A549 (cell line): Measurements from ENCODE around the gene UBXN2A. TPM values are rescaled to one million over a fixed set of nuclear protein-coding genes. Genes with fewer than 3 reads are reported as not detected.
"Not testable (repeated sequence)": the region's sequence is repeated elsewhere in the genome, so short reads cannot be mapped to it uniquely, and the experiment has no call there.

Experiments
- ATAC-seq, 2 experiments: fragments of 200-7000 bp in 1 of 2; fragments of >200 bp in 1 of 2; cut with Nextera tagmentation in 1 of 2; cut with Tn5 transposase in 1 of 2; 3 replicates each; pipeline versions ENCODE4 v1.8.0 to v1.9.1; 2018 to 2020; ENCODE audit warnings: mild to moderate bottlenecking in 1 of 2, moderate library complexity in 1 of 2
- CTCF ChIA-PET: fragments of 300-600 bp; sonication (Branson Sonifier 250); formaldehyde crosslinking; extraction: SDS; loops from one replicate; lab custom pipeline; 2021; ENCODE audit warnings: antibody characterized with exemption, inconsistent platforms; lab: Yijun Ruan, JAX
- POLR2A ChIA-PET: fragments of 350-600 bp; formaldehyde crosslinking; extraction: SDS; loops from one replicate; lab custom pipeline; 2021; ENCODE audit warnings: antibody characterized with exemption, inconsistent platforms; lab: Yijun Ruan, JAX
- DNase-seq, 2 experiments: peaks; one replicate each; pipeline versions ENCODE4 v3.0.0 to v3.0.0-alpha.2; 2011 to 2016; ENCODE audit warnings: low read depth in 1 of 2, low spot score in 1 of 2
- FAIRE-seq: peaks from 2 replicates; lab custom pipeline; 2011; peaks lifted over from hg19 to GRCh38; lab: Jason Lieb, UNC
- H3K27ac ChIP-seq, 2 experiments: fragments of >200 bp; sonication (Bioruptor Twin); formaldehyde crosslinking; 3 replicates each; pipeline ENCODE4 v1.5.1; 2016 to 2017
- H3K4me1 ChIP-seq: fragments of >200 bp; sonication (Bioruptor Twin); formaldehyde crosslinking; 3 replicates; pipeline ENCODE4 v1.6.1; 2016
- H3K4me2 ChIP-seq: fragments of >200 bp; sonication (Bioruptor Twin); formaldehyde crosslinking; 3 replicates; pipeline ENCODE4 v1.6.1; 2016
- H3K4me3 ChIP-seq: fragments of >200 bp; sonication (Bioruptor Twin); formaldehyde crosslinking; 3 replicates; pipeline ENCODE4 v1.5.1; 2016
- H3K9me3 ChIP-seq: fragments of >200 bp; sonication (Bioruptor Twin); formaldehyde crosslinking; 3 replicates; pipeline ENCODE4 v1.6.1; 2016
- CBX8 ChIP-seq: fragments of 200-600 bp; sonication (generic); IDR thresholded peaks from 2 replicates; pipeline ENCODE4 v1.6.1; 2016
- EP300 ChIP-seq, 2 experiments: fragments of >200 bp; sonication (Bioruptor Twin); formaldehyde crosslinking; IDR thresholded peaks; 2 replicates in 1 of 2; 3 replicates in 1 of 2; pipeline ENCODE4 v1.6.1; 2016 to 2017
- FOSB ChIP-seq: fragments of 250-450 bp; sonication (Bioruptor Pico); IDR thresholded peaks from 2 replicates; pipeline ENCODE4 v1.5.0; 2020; ENCODE audit warnings: mild to moderate bottlenecking, moderate library complexity
- FOSL2 ChIP-seq, 2 experiments: fragments of 450-650 bp in 1 of 2; fragments of >200 bp in 1 of 2; sonication (Bioruptor Twin) in 1 of 2; formaldehyde crosslinking; IDR thresholded peaks; 2 replicates each; pipeline versions ENCODE4 v1.5.0 to v1.6.1; 2016 to 2020; ENCODE audit warnings: mild to moderate bottlenecking in 1 of 2, moderate library complexity in 1 of 2
- FOXS1 ChIP-seq: fragments of 250-450 bp; sonication (Bioruptor Pico); IDR thresholded peaks from 2 replicates; pipeline ENCODE4 v1.5.0; 2020; ENCODE audit warnings: mild to moderate bottlenecking, moderate library complexity
- HEYL ChIP-seq: fragments of 250-450 bp; sonication (Bioruptor Pico); IDR thresholded peaks from 2 replicates; pipeline ENCODE4 v1.8.0; 2021; ENCODE audit warnings: mild to moderate bottlenecking, moderate library complexity
- KDM1A ChIP-seq: fragments of 200-600 bp; sonication (generic); IDR thresholded peaks from 2 replicates; pipeline ENCODE4 v1.6.1; 2016; ENCODE audit warnings: low read depth, mild to moderate bottlenecking
- MAZ ChIP-seq: fragments of 150-350 bp; IDR thresholded peaks from 2 replicates; pipeline ENCODE4 v1.6.1; 2014; ENCODE audit warnings: antibody characterized with exemption, low read depth, low read length, borderline replicate concordance
- NPAS2 ChIP-seq: fragments of 250-450 bp; sonication (Bioruptor Pico); IDR thresholded peaks from 2 replicates; pipeline ENCODE4 v1.8.0; 2022; ENCODE audit warnings: mild to moderate bottlenecking, moderate library complexity, borderline replicate concordance
- PHF8 ChIP-seq: fragments of 200-600 bp; sonication (generic); IDR thresholded peaks from 2 replicates; pipeline ENCODE4 v1.6.1; 2016; ENCODE audit warnings: low read depth, mild to moderate bottlenecking, antibody characterized with exemption, moderate library complexity, borderline replicate concordance
- RAD21 ChIP-seq, 2 experiments: fragments of >200 bp in 1 of 2; sonication (Bioruptor Twin) in 1 of 2; formaldehyde crosslinking in 1 of 2; IDR thresholded peaks in 1 of 2; conservative IDR thresholded peaks in 1 of 2; 2 replicates in 1 of 2; 3 replicates in 1 of 2; pipeline ENCODE4 v1.6.1; 2012 to 2018; ENCODE audit warnings: inconsistent platforms in 1 of 2
- RCOR1 ChIP-seq: fragments of 150-350 bp; IDR thresholded peaks from 2 replicates; pipeline ENCODE4 v1.6.1; 2014; ENCODE audit warnings: antibody characterized with exemption, low read length, low read depth
- SMC3 ChIP-seq: fragments of >200 bp; sonication (Bioruptor Twin); formaldehyde crosslinking; IDR thresholded peaks from 3 replicates; pipeline ENCODE4 v1.6.1; 2018; ENCODE audit warnings: inconsistent platforms
- SREBF2 ChIP-seq: fragments of 450-650 bp; IDR thresholded peaks from 2 replicates; pipeline ENCODE4 v1.6.1; 2014; ENCODE audit warnings: mild to moderate bottlenecking, moderate library complexity
- TP53 ChIP-seq: fragments of 250-450 bp; sonication (Bioruptor Pico); IDR thresholded peaks from 2 replicates; pipeline ENCODE4 v1.5.0; 2021; ENCODE audit warnings: mild to moderate bottlenecking, moderate library complexity
- WGBS: methylation state at CpG from one replicate; pipeline ENCODE4 v1.1.6; 2017; ENCODE audit errors: missing lambda C conversion rate; 5-methylcytosine and 5-hydroxymethylcytosine counted together
- polyA plus RNA-seq, 4 experiments: library from polyadenylated mRNA; depleted of rRNA in 3 of 4; stranded (reverse); fragments of >200 nt; fragmentation: RNase III in 1 of 4; extraction: RNeasy Plus Mini Kit Qiagen cat#74134 plus additional on column Dnase treatment in 1 of 4; gene quantifications; 2 replicates in 3 of 4; 3 replicates in 1 of 4; pipeline ENCODE4 v1.2.3, GENCODE V29; 2011 to 2017
- TF ChIP-seq, protein P1 (sequence below): fragments of 450-650 bp; IDR thresholded peaks from 2 replicates; pipeline ENCODE4 v1.6.1; 2014; ENCODE audit warnings: antibody characterized with exemption
- TF ChIP-seq, protein P2 (sequence below): IDR thresholded peaks from 2 replicates; pipeline ENCODE4 v1.6.1; 2012; ENCODE audit warnings: low read depth, borderline replicate concordance

UBXN2A gene
- polyA plus RNA-seq, 2 of the 4 experiments (the other 2 are of a cell fraction), result 13.7 to 25.4 TPM

DNA sequence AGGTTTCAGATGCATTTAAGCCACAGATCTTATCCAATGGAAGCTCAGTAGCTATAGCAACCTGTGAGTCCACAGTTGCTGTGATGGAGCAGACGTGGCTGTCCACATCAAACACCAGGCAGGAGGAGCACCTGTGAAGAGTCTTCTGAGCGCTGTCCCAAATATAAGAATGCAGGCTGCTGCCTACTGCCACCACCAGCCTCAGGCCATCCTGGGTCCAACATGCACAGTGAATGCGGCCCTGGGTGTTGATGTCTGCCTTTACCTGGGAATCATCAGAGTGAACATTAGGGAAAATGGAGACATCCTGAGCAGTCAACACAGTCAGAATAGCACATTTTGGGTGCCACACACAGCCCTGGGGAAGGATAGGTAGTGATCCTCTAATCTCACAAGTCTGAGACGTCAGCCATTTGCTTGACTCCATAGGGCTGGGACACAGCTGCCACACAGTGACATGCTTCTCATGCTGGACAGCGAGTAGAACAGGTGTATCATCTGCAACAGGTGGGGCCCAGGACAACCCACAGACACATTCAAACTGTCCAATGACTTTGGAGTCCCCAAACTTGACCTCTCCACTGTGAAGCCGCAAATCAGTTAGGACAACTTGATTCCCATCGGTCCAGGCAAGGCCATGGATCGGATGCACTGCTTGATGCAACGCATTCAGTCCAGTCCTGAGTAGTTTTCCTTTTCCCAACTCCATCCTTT, 98.7 kb downstream of the UBXN2A start:
- ATAC-seq (peak; percentile 23 to 64; a peak in 2 of 6 replicates), FAIRE-seq (no peak), DNase-seq (no peak)
- no peak overlapping the region for H3K27ac ChIP-seq
- WGBS, result 92% methylated on average over 9 of the region's 9 CpGs
- H3K4me3 ChIP-seq, result no peak overlapping the region
- ChIA-PET POLR2A (no interaction called here), CTCF (interaction anchor here (1.0 to 2.1 kb wide), 3 partner anchors 14 to 112 kb away, joined by 3 to 10 read pairs (median 3); partner anchors contain the start of gene ATAD2B)
- H3K4me1 ChIP-seq, result 0 out of 3 replicates have a peak, but pooled peaks cover 2% of the 10 kb centered on the region
- H3K9me3 ChIP-seq, result no peaks in the 10 kb centered on the region
- no peak overlapping the region for H3K4me2 ChIP-seq
- TF ChIP-seq KDM1A (no peak), PHF8 (no peak), MAZ (no peak), FOXS1 (no peak), FOSL2 (IDR thresholded peaks at IDR 0.05) (no peak), FOSL2 (CRISPR knock-in tag; IDR thresholded peaks at IDR 0.05) (no peak), CBX8 (no peak), RAD21 (conservative IDR thresholded peaks at IDR 0.05 in 1 of 2, IDR thresholded peaks at IDR 0.05 in 1 of 2) (no peak), EP300 (IDR thresholded peaks at IDR 0.05) (no peak)

DNA sequence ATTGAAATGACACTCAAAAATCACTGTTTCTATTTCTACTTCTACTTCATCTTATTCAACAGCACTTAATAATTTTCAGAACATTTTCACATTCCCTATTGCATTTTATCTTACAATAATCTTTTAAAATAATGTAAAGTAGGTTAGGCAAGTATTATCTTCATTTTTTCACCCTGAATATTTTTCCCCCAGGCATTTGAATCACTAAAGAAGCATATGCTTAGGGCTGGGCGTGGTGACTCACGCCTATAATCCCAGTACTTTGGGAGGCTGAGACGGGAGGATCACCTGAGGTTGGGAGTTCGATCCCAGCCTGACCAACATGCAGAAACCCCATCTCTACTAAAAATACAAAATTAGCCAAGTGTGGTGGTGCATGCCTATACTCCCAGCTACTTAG, 100.2 kb downstream of the UBXN2A start:
- Histone ChIP-seq H3K4me1 (peaks cover 3% of the 10 kb centered on the region; the same call in 2 of the 3 replicates), H3K27ac (no peak overlapping the region), H3K9me3 (no peaks in the 10 kb centered on the region), H3K4me2 (no peak overlapping the region), H3K4me3 (no peak overlapping the region)
- DNase-seq (no peak), ATAC-seq (no peak), FAIRE-seq (no peak)
- no peak for TF ChIP-seq SMC3
- no peak for TF ChIP-seq TP53
- no peak for TF ChIP-seq FOSB (CRISPR knock-in tag)
- TF ChIP-seq, protein P1, sequence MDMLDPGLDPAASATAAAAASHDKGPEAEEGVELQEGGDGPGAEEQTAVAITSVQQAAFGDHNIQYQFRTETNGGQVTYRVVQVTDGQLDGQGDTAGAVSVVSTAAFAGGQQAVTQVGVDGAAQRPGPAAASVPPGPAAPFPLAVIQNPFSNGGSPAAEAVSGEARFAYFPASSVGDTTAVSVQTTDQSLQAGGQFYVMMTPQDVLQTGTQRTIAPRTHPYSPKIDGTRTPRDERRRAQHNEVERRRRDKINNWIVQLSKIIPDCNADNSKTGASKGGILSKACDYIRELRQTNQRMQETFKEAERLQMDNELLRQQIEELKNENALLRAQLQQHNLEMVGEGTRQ, result no peak
- TF ChIP-seq RCOR1, result no peak
- no peak for TF ChIP-seq RAD21 (conservative IDR thresholded peaks at IDR 0.05 in 1 of 2, IDR thresholded peaks at IDR 0.05 in 1 of 2)
- TF ChIP-seq HEYL (CRISPR knock-in tag), result no peak
- TF ChIP-seq, protein P2, sequence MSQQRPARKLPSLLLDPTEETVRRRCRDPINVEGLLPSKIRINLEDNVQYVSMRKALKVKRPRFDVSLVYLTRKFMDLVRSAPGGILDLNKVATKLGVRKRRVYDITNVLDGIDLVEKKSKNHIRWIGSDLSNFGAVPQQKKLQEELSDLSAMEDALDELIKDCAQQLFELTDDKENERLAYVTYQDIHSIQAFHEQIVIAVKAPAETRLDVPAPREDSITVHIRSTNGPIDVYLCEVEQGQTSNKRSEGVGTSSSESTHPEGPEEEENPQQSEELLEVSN, result no peak
- TF ChIP-seq SREBF2, result no peak
- TF ChIP-seq NPAS2 (CRISPR knock-in tag), result no peak
- WGBS, result 82% methylated on average over 4 of the region's 4 CpGs
- CTCF ChIA-PET, result interaction anchor here (2.0 to 2.2 kb wide), 2 partner anchors 20 to 43 kb away, joined by 9 read pairs; partner anchors contain the start of gene TP53I3
- POLR2A ChIA-PET, result no interaction called here

DNA sequence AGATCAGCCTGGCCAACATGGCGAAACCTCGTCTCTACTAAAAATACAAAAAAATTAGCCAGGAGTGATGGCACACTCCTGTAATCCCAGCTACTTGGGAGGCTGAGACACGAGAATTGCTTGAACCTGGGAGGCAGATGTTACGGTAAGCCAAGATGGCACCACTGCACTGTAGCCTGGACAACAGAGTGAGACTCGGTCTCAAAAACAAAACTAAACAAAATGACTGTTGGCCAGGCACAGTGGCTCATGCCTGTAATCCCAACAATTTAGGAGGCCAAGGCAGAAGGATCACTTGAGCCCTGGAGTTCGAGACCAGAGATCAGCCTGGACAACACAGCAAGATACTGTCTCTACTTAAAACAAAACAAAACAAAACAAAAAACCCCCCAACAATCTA, 102.9 kb downstream of the UBXN2A start:
- H3K9me3 ChIP-seq, ATAC-seq, DNase-seq, CTCF ChIA-PET, H3K27ac ChIP-seq, H3K4me2 ChIP-seq, H3K4me3 ChIP-seq, FAIRE-seq: not testable (repeated sequence)
- H3K4me1 ChIP-seq, result peaks cover 16% of the 10 kb centered on the region
- 95% methylated on average over 6 of the region's 6 CpGs for WGBS
- POLR2A ChIA-PET, result interaction anchor here (0.7 kb wide), 1 partner anchor 12 kb away, joined by 3 read pairs; no protein-coding TSS in a partner anchor
